Skeletal muscle cell (primary cell): Measurements from ENCODE around the gene BEST3.
"Not testable (repeated sequence)": the region's sequence is repeated elsewhere in the genome, so short reads cannot be mapped to it uniquely, and the experiment has no call there.

ENCODE experiments used
- DNase-seq: peaks from one replicate; pipeline ENCODE4 v3.0.0-alpha.2; 2010; ENCODE audit warnings: low read depth
- H3K4me3 ChIP-seq: 2 replicates; pipeline ENCODE4 v1.5.1; 2011; ENCODE audit warnings: low read depth, mild to moderate bottlenecking, control low read depth, low read length, moderate library complexity

BEST3 gene

DNA sequence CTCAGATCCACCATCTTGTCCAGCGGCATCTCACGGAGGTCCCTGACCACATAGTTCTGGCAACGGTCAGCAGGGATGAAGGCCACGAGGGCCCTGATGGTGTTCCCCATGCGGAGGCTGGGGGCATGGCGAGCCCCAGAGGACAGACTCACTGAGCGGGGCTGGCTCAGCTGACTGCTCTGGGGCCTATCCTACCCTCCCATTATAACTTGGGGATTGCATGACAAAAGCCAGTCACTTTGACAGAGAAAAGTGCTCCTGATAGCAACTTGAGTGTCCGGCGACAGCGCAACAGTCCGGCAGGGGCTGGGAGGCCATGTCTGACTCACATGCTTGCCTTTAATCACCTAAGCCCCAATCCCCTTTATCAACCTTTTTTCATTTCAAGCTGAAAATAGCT, 88.4 kb downstream of the BEST3 start, which contains the start of gene LRRC10:
Gene LRRC10 (minus strand): TSS at position 179 of the 400 bp plus-strand sequence. CDS start 69 bp downstream, at position 110.
- no peak within 1 kb of the TSS for H3K4me3 ChIP-seq
- DNase-seq = no peak

- H3K4me3 ChIP-seq = no peak overlapping the region
- DNase-seq = no peak
Observed at GRCh38 chr12:69610126-69610525, 89.0 kb downstream of the BEST3 start.

GRCh38 chr12:69608114-69608513, 91.0 kb downstream of the BEST3 start:
- no peak overlapping the region for H3K4me3 ChIP-seq

DNA sequence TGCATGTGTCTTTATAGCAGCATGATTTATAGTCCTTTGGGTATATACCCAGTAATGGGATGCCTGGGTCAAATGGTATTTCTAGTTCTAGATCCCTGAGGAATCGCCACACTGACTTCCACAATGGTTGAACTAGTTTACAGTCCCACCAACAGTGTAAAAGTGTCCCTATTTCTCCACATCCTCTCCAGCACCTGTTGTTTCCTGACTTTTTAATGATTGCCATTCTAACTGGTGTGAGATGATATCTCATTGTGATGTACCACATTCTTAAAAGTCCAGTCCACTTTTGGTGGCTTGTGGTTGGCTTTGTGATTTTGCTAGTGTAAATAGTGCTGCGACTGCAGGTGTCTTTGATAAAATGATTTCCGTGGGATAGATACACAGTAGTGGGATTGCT, 94.8 kb downstream of the BEST3 start:
- not testable (repeated sequence) for H3K4me3 ChIP-seq, DNase-seq

More at GRCh38 chr12:69608114-69608513, 91.0 kb downstream of the BEST3 start:
- DNase-seq = no peak
